ENCODE data around the gene TRERF1.

- TF ChIP-seq CTCF (IDR thresholded peaks at IDR 0.05) (no peak), POLR2A (IDR thresholded peaks at IDR 0.05) (no peak), POLR2AphosphoS5 (IDR thresholded peaks at IDR 0.05) (no peak), EP300 (IDR thresholded peaks at IDR 0.05) (no peak)
Observed at GRCh38 chr6:42366999-42367352, 84.8 kb downstream of the TRERF1 start.

Data from upper lobe of left lung (tissue), 4 donors.